HG03342 (cell line): ENCODE data around the gene MRPS7.
A peak's percentile ranks its signal among the peaks of the same experiment; 100 is the strongest.
"Not testable (repeated sequence)": the region's sequence is repeated elsewhere in the genome, so short reads cannot be mapped to it uniquely, and the experiment has no call there.

Experiments
- ATAC-seq: cut with Tn5 transposase; IDR thresholded peaks from one replicate; pipeline ENCODE4 v1.9.1; 2021; ENCODE audit warnings: mild to moderate bottlenecking, moderate library complexity; ENCODE audit not compliant: unreplicated experiment

The MRPS7 gene

DNA sequence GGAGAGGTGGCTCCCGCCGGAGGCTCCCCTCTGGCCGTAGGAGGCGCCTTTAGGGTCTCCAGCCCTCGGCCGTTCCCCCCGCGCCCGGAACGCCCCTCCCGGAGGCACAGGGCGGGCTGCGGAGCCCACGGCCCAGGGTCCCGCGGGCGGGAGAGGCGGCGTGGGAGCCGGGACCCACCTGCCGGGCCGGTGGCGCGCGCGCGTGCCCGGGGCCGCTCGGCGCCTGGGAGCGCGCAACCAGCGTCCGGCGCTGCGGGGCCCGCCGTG is 9.2 kb downstream of the MRPS7 start, which contains the start of gene MIF4GD:
Gene MIF4GD, minus strand, starts transcription at position 266 of the 267 bp plus-strand sequence. CDS start 1,036 bp downstream, outside the sequence.
- no peak for ATAC-seq

DNA sequence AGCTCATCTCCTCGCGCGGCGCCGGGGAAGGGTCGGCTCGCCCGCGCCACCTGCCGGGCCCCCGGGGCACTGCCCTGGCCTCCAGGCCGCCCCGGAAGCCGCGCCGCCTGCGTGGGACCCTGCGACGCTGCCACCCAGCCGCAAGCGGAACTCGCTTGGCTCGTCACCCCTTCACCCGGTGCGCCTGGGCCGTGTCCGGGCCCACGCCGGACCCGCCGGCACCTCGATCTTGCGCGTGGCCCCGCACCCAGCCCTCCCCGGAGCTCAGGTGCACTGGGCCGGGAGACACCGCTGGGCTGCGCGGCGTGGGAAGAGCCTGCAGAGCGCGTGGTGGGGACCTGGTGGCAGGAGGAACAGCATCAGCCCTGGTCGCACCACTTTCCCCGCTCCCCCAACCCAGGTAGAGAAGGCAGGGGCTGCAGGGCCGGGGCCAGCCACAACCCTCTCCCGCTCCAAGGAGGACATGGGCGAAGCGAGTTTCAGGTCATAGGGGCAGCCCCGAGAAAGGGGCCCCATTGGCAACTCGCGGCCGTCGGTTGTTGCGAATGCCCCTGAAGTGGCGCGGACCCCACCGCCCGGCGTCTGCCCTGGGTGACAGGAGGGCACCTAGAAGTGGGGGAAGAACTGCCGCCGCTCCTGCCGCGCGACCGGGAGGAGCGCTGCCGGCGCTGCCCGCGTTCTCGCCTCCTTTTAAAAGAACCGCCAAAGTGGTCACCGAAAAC is 9.7 kb downstream of the MRPS7 start:
- peak; percentile 73 for ATAC-seq

GRCh38 chr17:75271955-75272847 is 10.5 kb downstream of the MRPS7 start:
- no peak for ATAC-seq

- ATAC-seq, result no peak
These were observed 11.1 kb downstream of the MRPS7 start for GRCh38 chr17:75272848-75273184.

DNA sequence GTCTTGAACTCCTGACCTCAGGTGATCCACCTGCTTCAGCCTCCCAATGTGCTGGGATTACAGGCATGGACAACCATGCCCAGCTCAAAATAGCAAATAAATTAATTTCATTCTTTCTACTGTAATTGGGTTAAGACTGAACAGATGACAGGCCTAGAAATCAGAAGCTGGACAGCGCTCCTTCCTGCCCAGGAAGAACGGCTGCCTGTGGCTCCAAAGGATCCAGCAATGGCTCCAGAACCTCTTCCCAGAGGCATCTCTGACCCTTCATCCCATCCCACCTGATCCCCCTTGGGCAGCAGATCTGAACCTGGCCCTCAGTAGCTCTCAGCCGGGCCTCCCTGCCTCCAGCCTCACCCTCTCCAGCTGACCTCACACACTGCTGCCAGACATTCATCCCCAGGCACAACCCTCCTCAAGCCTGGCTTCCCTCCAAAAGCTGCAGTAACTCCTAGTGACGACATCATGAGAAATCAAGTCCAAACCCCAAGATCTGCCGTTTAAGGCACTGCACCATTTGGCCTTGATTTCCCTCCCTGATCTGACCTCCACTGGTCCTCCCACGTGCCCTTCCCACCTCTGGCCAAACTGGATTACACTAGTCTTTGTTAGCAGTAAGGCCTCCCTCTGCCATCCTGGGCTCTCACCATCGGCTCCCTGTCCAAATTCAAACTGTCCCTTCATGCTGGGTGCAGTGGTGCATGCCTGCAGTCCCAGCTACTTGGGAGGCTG is 12.5 kb downstream of the MRPS7 start:
- no peak for ATAC-seq

DNA sequence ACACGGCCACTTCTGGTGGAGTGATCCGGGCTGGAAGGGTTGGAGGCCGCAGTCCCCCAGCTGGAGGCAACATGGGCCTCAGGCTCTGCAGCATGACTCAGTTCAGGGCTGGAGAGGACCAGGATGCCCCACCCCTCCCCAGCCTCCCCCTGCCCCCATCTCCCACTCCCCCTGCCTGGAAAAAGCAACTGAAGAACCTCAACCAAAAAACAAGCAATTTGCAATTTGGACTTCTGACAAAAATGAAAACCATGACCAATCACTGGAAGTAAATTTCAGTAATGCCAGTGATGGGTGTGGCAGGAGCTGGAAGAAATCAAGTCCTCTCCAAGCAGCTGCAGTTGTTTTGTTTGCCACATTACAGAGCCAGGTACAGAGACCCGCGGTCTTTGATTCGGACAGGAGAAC is 16.0 kb downstream of the MRPS7 start:
- ATAC-seq, result no peak

- ATAC-seq, result not testable (repeated sequence)
These were observed 18.5 kb downstream of the MRPS7 start for GRCh38 chr17:75280189-75280588.

DNA sequence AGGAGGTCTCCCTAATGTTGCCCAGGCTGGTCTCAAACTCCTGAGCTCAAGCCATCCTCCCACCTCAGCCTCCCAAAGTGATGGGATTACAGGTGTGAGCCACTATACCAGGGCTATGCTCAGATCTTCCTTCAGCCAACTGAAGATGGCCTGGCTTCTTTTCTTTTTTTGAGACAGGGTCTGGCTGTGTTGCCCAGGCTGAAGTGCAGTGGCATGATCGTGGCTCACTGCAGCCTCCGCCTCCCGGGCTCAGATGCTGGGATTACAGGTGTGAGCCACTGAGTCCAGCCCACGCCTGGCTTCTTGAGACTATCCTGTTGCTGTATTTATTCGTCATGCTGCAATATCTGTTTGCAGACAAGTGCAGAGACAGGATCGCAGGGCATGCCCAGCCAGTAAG is 23.4 kb downstream of the MRPS7 start:
- no peak for ATAC-seq

DNA sequence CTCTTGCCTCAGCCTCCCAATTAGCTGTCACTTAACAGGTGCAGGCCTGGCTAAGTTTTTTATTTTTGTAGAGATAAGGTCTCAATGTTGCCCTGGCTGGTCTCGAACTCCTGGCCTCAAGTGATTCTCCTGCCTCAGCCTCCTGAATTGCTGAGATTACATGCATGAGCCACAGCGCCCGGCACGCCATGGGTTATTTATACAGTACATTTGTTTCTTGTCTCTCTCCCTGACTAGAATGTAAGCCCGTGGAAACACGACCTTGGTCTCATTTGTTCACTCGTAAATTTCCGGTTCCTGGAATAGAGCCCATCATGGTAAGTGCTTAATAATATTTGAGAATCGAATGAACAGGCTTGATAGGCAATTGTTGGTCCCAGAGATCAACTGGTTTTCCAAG is 25.5 kb downstream of the MRPS7 start:
- ATAC-seq, result no peak

GRCh38 chr17:75288359-75288758 is 26.7 kb downstream of the MRPS7 start:
- ATAC-seq, result no peak

DNA sequence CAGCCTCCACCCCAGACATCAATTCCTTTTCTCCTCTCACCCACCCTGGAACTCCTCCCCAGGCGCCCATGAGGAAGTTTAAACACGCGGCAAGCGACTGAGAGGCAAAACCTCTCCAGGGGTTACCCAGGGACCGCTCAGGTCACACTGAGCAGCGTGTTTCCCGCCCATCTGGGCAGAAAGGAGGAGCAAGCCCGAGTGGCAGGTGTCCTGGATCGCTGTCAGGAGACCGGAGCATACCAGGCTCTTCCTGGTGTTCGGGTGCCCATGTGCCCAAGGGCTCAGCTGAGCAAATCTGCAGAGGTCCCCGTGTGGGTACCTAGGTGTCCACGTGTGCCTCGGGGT is 27.1 kb downstream of the MRPS7 start:
- ATAC-seq, result peak; percentile 17

- ATAC-seq, result peak; percentile 93
These were observed 27.6 kb downstream of the MRPS7 start, which contains the start of gene SLC25A19 for GRCh38 chr17:75289115-75289831. Gene SLC25A19 (minus strand): TSS chr17:75289433. CDS start chr17:75286764, 2,669 bp downstream.

DNA sequence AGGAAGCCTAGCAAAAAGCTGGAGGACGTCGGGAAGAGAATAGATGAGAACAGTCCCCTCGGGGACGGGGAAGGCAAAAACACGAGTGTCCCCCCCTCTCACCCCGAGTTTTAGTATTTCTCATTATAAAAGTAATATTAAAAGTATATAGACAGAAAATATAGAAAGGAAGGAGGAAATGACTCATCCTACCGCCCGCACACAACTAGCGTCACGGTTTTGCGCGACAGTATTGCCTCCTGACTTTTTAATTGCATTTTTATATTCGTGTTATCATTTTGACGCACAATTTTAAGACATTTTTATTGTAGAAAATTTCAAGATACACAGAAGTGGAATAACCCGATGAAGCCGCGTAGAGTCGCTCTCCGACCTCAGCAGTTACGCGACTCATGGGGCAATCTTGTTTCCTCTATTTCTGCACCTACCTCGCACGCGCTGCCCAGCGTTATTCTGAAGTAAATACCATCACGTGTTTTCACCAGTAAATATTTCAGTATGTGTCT is 28.2 kb downstream of the MRPS7 start:
- peak; percentile 4 for ATAC-seq

DNA sequence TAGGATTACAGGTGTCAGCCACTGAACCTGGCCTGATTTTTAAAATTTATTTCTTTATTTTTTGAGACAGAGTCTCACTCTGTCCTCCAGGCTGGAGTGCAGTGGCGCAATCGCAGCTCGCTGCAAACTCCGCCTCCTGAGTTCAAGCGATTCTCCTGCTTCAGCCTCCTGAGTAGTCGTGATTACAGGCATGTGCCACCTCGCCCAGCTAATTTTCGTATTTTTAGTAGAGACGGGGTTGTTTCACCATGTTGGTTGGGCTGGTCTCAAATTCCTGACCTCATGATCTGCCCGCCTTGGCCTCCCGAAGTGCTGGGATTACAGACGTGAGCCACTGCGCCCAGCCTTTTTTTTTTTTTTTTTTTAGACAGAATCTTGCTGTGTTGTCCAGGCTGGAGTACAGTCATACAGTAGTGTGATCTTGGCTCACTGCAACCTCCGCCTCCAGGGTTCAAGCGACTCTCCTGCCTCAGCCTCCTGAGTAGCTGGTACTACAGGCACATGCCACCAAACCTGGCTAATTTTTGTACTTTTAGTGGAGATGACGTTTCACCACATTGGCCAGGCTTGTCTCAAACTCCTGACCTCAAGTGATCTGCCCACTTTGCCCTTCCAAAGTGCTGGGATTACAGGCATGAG is 31.2 kb downstream of the MRPS7 start:
- ATAC-seq, result not testable (repeated sequence)

DNA sequence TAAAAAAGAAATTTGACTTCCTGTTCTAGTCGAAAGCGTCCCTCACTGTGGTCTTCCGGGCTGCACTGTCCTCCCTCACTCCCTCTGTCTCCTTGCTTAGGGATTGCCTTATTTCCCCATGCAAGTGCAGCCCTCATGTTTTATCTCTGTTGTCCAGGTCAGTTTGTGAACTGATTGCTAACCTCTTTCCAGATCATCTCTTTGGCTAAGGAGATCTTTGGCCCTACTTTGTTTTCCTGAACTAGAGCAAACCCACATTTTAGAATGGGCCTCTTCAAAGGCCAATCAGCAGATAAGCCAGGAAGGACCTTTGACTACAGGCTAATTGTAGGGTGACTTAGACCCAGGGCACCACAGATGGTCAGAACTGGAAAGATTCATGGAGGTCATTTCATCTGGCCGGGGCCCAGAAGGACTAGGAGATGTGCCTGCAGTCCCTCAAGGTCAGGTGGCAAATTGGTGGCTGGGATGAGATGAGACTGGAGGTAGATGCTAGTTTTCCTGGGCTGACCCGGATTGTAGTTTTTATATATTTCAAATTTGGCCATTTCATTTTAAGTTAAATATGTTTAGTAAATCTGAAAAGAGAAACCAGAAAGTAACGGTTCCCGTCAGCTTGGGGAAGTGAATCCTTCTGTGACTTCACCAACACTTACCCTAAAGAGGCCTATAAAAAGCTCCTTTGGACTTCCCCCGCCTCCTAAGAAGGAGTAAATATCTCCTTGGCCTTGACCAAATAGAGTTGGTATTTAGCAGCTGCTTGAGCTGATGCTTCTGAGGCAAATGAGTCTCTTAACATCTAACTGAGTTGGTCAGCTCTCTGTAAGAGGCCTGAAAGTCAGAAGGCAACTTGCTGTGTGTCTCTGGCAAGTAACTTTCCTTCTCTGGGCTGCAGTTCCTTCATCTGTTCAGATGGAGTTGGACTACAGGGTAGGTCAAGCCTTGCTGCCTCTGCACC is 33.8 kb downstream of the MRPS7 start:
- peak; percentile 64 for ATAC-seq

DNA sequence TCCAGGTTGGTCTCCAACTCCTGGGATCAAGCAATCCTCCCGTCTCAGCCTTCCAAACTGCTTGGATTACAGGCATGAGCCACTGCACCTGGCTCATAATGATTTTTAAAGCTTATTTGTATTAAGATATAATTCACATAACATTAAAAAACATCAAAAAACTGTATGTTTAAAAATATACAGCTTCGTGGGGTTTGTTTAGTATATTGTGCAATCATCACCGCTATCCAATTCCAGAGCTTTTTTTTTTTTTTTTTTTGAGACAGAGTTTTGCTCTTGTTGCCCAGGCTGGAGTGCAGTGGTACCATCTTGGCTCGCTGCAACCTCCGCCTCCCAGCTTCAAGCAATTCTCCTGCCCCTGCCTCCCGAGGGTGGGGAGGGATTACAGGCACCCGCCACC is 38.6 kb downstream of the MRPS7 start:
- no peak for ATAC-seq

DNA sequence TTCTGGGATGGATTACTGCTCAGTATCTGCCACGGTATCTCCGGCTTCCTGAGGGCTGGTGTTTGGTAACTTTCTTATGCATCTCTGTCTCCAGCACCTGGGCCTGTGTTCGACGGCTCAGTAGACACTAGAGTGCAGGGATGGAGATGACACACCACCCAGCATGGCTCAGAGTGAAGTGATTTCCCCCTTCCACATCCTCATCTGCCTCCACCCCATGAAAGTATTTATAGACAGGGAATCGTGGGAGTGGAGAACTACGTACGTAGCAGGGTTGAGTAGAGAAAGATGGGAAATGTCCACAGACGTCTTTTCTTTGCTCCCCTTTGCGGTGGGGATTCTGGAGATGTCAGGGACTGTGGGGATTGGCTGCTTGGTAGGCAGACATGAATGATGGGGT is 39.4 kb downstream of the MRPS7 start:
- no peak for ATAC-seq

GRCh38 chr17:75301502-75302206 is 40.0 kb downstream of the MRPS7 start:
- no peak for ATAC-seq
